Keratinocyte (primary cell): Measurements from ENCODE around the gene CACUL1. TPM values are rescaled to one million over a fixed set of nuclear protein-coding genes. Genes with fewer than 3 reads are reported as not detected.
"Not testable (repeated sequence)": the region's sequence is repeated elsewhere in the genome, so short reads cannot be mapped to it uniquely, and the experiment has no call there.

Experiments
- DNase-seq: peaks from one replicate; pipeline ENCODE4 v3.0.0-alpha.2; 2011; ENCODE audit warnings: low read depth, missing footprints, low spot score
- FAIRE-seq: peaks from 2 replicates; lab custom pipeline; 2011; peaks lifted over from hg19 to GRCh38; lab: Jason Lieb, UNC
- H2AFZ ChIP-seq: 2 replicates; pipeline ENCODE4 v1.6.0; 2012; ENCODE audit warnings: low read length, control low read depth, inconsistent platforms; ENCODE audit not compliant: control insufficient read depth
- H3K27ac ChIP-seq: 2 replicates; pipeline ENCODE4 v1.5.1; 2011; ENCODE audit warnings: low read length; ENCODE audit not compliant: control insufficient read depth, insufficient read depth
- H3K27me3 ChIP-seq: 3 replicates; pipeline ENCODE4 v1.6.0; 2011; ENCODE audit warnings: low read length; ENCODE audit not compliant: control insufficient read depth, insufficient read depth; ENCODE audit errors: extremely low read depth
- H3K36me3 ChIP-seq, 2 experiments: 2 replicates in 1 of 2; 3 replicates in 1 of 2; pipeline ENCODE4 v1.5.1; 2011; ENCODE audit warnings: low read length in 2 of 2, mild to moderate bottlenecking in 1 of 2; ENCODE audit not compliant: control insufficient read depth in 2 of 2, insufficient read depth in 2 of 2; ENCODE audit errors: extremely low read depth in 1 of 2
- H3K4me1 ChIP-seq: 3 replicates; pipeline ENCODE4 v1.5.1; 2011; ENCODE audit warnings: low read length; ENCODE audit not compliant: control insufficient read depth, insufficient read depth; ENCODE audit errors: extremely low read depth
- H3K4me2 ChIP-seq: 3 replicates; pipeline ENCODE4 v1.6.0; 2011; ENCODE audit warnings: low read depth, low read length; ENCODE audit not compliant: control insufficient read depth, insufficient read depth; ENCODE audit errors: extremely low read depth
- H3K4me3 ChIP-seq, 3 experiments: fragments of 200-600 bp in 1 of 3; sonication (generic) in 1 of 3; 2 replicates in 2 of 3; 3 replicates in 1 of 3; pipeline ENCODE4 v1.5.1; 2011 to 2016; ENCODE audit warnings: low read length in 3 of 3, mild to moderate bottlenecking in 3 of 3, control low read depth in 2 of 3, inconsistent platforms in 1 of 3, low read depth in 1 of 3, mixed read lengths in 1 of 3, mixed run types in 1 of 3, moderate library complexity in 1 of 3; ENCODE audit not compliant: control insufficient read depth in 2 of 3, insufficient read depth in 2 of 3; ENCODE audit errors: extremely low read depth in 1 of 3
- H3K79me2 ChIP-seq: 2 replicates; pipeline ENCODE4 v1.6.0; 2012; ENCODE audit warnings: low read length; ENCODE audit not compliant: control insufficient read depth, insufficient read depth
- H3K9ac ChIP-seq: 3 replicates; pipeline ENCODE4 v1.6.0; 2011; ENCODE audit warnings: low read length; ENCODE audit not compliant: control insufficient read depth, insufficient read depth; ENCODE audit errors: extremely low read depth
- H3K9me1 ChIP-seq: 3 replicates; pipeline ENCODE4 v1.6.0; 2011; ENCODE audit warnings: low read length; ENCODE audit not compliant: control insufficient read depth, insufficient read depth; ENCODE audit errors: extremely low read depth
- H3K9me3 ChIP-seq: 2 replicates; pipeline ENCODE4 v1.5.1; 2012; ENCODE audit warnings: low read depth, low read length; ENCODE audit not compliant: control insufficient read depth
- H4K20me1 ChIP-seq: 3 replicates; pipeline ENCODE4 v1.6.0; 2011; ENCODE audit warnings: low read length; ENCODE audit not compliant: control insufficient read depth, insufficient read depth; ENCODE audit errors: extremely low read depth
- CTCF ChIP-seq, 3 experiments: IDR thresholded peaks in 1 of 3; conservative IDR thresholded peaks in 1 of 3; optimal IDR thresholded peaks in 1 of 3; 2 replicates in 2 of 3; 3 replicates in 1 of 3; pipeline versions ENCODE3 to v1.5.1; 2011; ENCODE audit warnings: low read length in 3 of 3, mild to moderate bottlenecking in 3 of 3, moderate library complexity in 2 of 3, control low read depth in 1 of 3, inconsistent platforms in 1 of 3; ENCODE audit not compliant: insufficient read depth in 2 of 3; ENCODE audit errors: extremely low read depth in 1 of 3
- EZH2 ChIP-seq: IDR thresholded peaks from one replicate; pipeline ENCODE4 v1.6.1; 2012; ENCODE audit warnings: inconsistent platforms, mild to moderate bottlenecking, low read length, moderate library complexity
- dilution Hi-C: fragments of 300-500 bp; cut with MboI; formaldehyde crosslinking; loops from one replicate; pipeline ENCODE4 v1.7.0; 2020; ENCODE audit warnings: low sequenced_read_pairs; ENCODE audit not compliant: extremely low pct_ligation_motif_present
- polyA plus RNA-seq, 5 experiments: library from polyadenylated mRNA; depleted of rRNA in 3 of 5; stranded (reverse) in 3 of 5; stranded (forward) in 1 of 5; unstranded in 1 of 5; fragments of >200 nt; gene quantifications; 1 replicate in 1 of 5; 2 replicates in 3 of 5; 3 replicates in 1 of 5; pipeline versions ENCODE4 v1.2.1 to v1.2.3, GENCODE V29; 2011 to 2012; ENCODE audit warnings: missing spikeins in 2 of 5, low read depth in 1 of 5, low replicate concordance in 1 of 5

CACUL1 gene
- polyA plus RNA-seq, 1 donor (not counting 4 experiments of a cell fraction or from before 2014, with no cell fraction given), result 36.5 TPM

DNA sequence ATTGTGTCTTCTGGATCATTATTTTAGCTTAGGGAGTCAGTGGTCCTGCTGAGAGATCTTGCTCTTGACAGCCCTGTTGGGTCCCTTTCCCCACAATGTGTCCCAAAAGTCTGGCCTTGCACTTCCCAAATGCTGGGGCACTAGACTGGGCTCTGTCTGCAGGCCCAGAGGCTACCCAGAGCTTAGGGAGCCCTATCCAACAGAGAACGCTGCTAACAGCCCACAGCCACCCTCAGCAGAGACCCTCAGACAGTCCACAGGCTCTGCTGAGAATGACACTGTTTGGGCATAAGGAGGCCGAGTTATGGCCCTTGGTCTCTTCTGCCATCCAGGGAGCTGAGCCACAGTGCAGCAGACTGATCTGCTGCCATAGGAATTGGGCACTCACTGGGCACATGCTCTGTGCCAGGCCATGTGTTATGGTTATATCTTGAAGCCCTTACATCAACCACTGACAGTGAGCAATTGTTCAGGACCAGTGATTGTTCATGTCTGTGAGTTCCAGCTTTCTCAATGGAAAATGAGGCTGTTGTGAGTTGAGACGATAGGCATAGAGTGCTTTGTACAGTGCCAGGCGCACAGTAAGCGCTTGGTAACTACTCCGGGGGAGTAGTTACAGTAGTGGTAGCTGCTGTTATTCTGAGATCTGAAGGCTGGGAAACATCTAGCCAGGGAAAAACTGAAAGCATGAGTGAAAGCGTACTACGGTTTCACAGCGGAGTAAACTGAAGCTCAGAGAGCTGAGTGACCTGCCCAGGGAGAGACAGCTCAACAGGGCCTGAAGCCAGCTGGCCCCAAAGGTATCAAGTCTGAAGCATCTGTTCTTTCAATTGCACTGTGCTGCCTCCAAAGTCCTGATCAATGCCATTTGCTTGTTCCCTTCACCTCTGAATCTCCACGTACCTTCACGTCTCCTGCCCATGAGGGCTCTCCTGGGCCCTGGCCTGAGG lies 81.7 kb downstream of the CACUL1 start:
- H3K4me1 ChIP-seq, result no peaks in the 10 kb centered on the region
- H3K9me1 ChIP-seq, result no peaks in the 10 kb centered on the region
- H3K4me2 ChIP-seq, result no peak overlapping the region
- H3K4me3 ChIP-seq, result no peak overlapping the region
- H3K79me2 ChIP-seq, result no peaks in the 10 kb centered on the region
- no peak for TF ChIP-seq EZH2
- TF ChIP-seq CTCF (optimal IDR thresholded peaks at IDR 0.05 in 1 of 3, IDR thresholded peaks at IDR 0.05 in 1 of 3, conservative IDR thresholded peaks at IDR 0.05 in 1 of 3; ENCODE audit: extremely low read depth in 1 of 3, insufficient read depth in 2 of 3, low read length in 3 of 3), result no peak
- DNase-seq (no peak), FAIRE-seq (no peak)
- no peaks in the 10 kb centered on the region for H3K9me3 ChIP-seq
- no peaks in the 10 kb centered on the region for H3K27me3 ChIP-seq
- H3K9ac ChIP-seq, result no peak overlapping the region
- dilution Hi-C loops, result no loop called here
- no peak overlapping the region for H3K27ac ChIP-seq
- H3K36me3 ChIP-seq, result peaks cover 3% of the 10 kb centered on the region in 2 experiments
- H4K20me1 ChIP-seq, result no peaks in the 10 kb centered on the region
- no peak overlapping the region for H2AFZ ChIP-seq

DNA sequence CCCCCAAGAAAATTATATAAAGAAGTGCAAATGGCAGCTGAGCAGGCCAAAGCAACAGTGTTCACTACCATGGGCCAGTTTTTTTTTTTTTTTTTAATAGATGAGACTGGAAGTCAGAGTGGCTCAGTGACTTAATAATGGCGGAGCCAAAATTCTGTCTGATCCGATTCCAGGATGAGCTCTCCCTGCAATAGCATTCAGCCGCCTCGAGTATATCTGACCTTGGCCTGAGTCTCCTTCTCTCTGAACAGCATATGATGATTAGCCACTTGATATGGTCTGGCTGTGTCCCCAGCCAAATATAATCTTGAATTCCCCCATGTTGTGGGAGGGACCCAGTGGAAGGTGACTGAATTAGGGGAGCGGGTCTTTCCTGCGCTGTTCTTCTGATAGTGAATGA lies 82.6 kb downstream of the CACUL1 start:
- Histone ChIP-seq H3K9me3 (no peaks in the 10 kb centered on the region), H3K79me2 (no peaks in the 10 kb centered on the region), H3K27ac (no peak overlapping the region), H3K9ac (no peak overlapping the region), H3K4me1 (no peaks in the 10 kb centered on the region), H3K4me2 (no peak overlapping the region), H3K4me3 (no peak overlapping the region), H4K20me1 (no peaks in the 10 kb centered on the region), H3K36me3 (peaks cover 3% of the 10 kb centered on the region in 2 experiments), H2AFZ (no peak overlapping the region), H3K27me3 (no peaks in the 10 kb centered on the region), H3K9me1 (no peaks in the 10 kb centered on the region)
- dilution Hi-C loops, result no loop called here
- DNase-seq (no peak), FAIRE-seq (no peak)
- no peak for TF ChIP-seq EZH2
- TF ChIP-seq CTCF (optimal IDR thresholded peaks at IDR 0.05 in 1 of 3, IDR thresholded peaks at IDR 0.05 in 1 of 3, conservative IDR thresholded peaks at IDR 0.05 in 1 of 3; ENCODE audit: extremely low read depth in 1 of 3, insufficient read depth in 2 of 3, low read length in 3 of 3), result no peak

- H3K27me3 ChIP-seq, H3K9me3 ChIP-seq, H3K79me2 ChIP-seq, FAIRE-seq, H3K4me1 ChIP-seq, H3K4me2 ChIP-seq, DNase-seq, dilution Hi-C loops, H4K20me1 ChIP-seq, H3K4me3 ChIP-seq, H3K9ac ChIP-seq, H3K27ac ChIP-seq, H2AFZ ChIP-seq, H3K36me3 ChIP-seq, H3K9me1 ChIP-seq: not testable (repeated sequence)
Measured at GRCh38 chr10:118671221-118671620, 83.5 kb downstream of the CACUL1 start.
